GM21723 (cell line): ENCODE results near the gene IL22RA1.

Experiments
- ATAC-seq: cut with Tn5 transposase; IDR thresholded peaks from one replicate; pipeline ENCODE4 v1.9.1; 2021; ENCODE audit warnings: mild to moderate bottlenecking, moderate library complexity; ENCODE audit not compliant: unreplicated experiment

The IL22RA1 gene

DNA sequence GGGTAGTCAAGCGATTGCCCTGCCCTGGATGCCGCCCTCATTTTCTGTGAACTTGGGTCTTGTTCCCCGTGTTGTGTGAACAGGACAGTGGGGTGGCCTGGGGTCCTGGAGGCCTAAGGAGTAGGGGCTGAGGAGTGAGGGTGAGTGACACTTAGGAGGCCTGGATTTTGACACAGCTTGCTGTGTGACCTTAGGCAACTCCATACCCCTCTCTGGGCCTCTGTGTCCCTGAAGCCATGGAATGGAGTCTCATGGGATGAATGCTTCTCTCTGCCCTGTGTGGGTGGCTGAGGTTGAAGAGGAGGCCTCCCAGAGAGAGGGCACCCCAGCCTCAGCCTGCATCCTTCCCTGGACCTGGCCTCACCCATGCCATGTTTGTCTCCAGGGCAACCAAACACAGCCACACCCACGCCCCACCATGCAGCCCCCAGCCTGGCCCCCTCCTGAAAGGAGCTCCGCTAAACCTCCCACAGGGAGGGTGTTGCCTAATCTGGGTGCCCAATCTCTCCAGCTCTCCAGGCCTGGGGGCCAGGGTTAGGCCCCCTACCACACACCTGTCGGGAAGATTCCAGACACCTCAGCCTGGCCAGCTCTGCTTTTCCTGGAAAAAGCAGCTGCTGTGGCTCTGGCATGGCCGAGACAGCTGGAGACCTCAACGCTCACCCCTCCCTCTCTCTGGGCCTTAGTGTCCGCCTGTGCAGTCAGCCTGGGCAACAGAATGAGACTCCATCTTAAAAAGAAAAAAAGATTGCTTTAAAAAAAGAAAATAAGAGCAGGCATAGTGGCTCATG lies 40.9 kb downstream of the IL22RA1 start:
- no peak for ATAC-seq

GRCh38 chr1:24100945-24101737 lies 41.8 kb downstream of the IL22RA1 start:
- no peak for ATAC-seq

- no peak for ATAC-seq
Measured at GRCh38 chr1:24098943-24099638, 43.8 kb downstream of the IL22RA1 start.

GRCh38 chr1:24098102-24098501 lies 44.8 kb downstream of the IL22RA1 start:
- no peak for ATAC-seq

DNA sequence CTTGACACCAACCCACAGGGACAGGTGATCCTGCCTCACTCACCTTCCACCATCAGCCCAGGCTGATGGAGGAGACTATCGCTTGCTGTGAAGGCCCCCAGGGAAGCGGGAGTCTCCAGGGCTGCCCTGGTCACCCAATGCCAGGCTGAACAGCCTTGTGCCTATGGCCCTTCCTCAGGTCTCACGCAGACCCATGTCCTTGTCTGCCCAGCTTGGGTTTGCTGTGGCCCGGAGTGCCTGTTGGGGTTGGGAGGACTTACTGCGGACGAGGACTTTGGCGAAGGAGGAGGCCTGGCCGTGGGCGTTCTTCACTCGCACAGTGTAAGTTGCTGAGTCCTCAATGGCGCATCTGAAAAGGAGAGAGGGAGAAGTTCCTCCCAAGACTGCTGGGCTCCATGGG lies 45.3 kb downstream of the IL22RA1 start:
- ATAC-seq = no peak

DNA sequence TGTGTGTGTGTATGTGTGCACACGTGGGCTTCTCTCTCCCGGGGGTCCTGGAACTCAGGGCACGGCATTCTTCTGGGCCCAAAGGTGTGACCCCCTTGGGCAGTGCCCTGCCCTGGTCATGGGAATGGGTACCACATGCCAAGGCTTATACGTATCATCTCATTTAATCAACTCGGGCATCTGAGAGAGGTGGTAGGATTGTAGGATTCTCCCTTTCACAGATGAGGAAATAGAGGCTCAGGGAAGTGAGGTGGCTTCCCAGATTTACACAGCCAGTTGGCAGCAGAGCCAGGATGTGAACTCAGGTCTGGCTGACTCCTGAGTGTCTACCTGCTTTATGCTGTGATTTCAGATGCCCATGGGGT lies 46.2 kb downstream of the IL22RA1 start:
- ATAC-seq = no peak

DNA sequence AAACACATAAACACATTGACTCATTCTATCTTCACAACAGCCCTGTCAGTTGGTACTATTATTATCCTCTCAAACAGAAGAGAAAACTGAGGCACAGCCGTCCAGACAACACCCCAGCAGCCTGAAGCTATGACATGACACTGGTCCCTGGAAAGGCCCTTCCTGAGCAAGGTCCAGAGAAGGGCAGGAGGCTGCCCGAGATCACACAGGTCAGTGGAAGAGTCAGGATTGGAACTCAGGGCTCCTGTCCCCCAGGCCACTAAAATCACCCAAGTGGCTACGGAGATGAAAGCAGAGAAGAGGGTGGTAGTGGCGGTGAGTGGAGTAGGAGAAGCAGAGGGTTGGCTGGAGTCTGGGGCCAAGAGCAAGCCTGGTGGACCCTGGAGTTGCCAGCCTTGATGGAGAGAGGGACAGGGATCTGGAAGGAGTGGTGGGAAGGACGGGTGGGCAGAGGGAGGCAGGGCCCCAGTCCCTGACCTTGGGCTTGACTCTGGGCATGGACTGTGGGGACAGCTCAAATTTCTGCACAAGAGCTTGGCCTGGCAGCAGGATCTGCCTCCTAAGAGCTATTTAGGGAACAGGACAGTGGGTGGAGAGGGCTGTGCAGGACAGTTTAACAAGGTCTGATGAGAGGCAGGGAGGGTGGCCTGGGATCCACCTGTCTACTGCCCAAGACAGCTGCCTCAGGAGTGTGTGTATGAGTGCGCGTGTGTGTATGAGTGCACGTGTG lies 46.8 kb downstream of the IL22RA1 start:
- no peak for ATAC-seq

GRCh38 chr1:24095140-24095859 lies 47.6 kb downstream of the IL22RA1 start:
- ATAC-seq = no peak

DNA sequence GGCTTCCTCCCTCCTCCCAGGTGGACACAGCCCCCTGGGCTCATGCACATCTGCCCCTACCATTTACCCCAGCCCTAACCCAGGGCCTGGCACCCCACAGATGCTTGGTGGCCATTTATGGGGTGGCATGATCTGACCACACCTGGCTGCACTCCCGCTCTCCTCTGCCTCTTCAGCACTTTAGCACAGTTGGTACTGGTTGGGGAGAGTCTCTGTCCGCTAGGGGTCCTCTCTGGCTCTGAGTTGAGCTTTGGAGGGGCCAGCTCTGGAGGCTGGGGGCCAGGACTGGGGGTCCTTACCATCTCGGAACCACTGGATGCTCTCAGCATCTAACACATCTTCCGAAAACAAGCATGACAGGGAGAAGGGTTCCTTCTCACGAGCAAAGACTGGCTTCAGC lies 48.4 kb downstream of the IL22RA1 start:
- ATAC-seq = no peak

- no peak for ATAC-seq
Measured at GRCh38 chr1:24093732-24094131, 49.2 kb downstream of the IL22RA1 start.

- ATAC-seq = no peak
Measured at GRCh38 chr1:24092979-24093378, 50.0 kb downstream of the IL22RA1 start.

GRCh38 chr1:24091971-24092482 lies 50.9 kb downstream of the IL22RA1 start:
- no peak for ATAC-seq

DNA sequence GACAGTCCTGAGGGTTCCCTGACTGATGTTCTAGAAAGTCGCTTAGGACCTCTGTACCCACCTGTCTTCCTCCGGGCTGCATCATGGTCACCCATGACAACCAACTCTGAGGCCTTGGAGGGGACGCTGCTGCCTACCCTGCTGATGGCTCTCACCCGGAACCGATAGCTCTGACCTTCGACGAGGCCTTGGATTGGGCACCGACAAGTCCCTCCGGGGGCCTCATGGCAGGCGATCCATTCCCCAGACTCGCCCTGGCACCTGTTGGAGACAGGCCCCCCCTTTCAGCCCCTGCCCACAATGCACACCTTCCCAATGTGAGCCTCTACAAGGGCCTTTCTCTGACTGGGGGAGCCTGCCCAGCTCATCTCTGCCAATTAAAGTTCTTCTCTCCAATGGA lies 52.2 kb downstream of the IL22RA1 start:
- no peak for ATAC-seq

DNA sequence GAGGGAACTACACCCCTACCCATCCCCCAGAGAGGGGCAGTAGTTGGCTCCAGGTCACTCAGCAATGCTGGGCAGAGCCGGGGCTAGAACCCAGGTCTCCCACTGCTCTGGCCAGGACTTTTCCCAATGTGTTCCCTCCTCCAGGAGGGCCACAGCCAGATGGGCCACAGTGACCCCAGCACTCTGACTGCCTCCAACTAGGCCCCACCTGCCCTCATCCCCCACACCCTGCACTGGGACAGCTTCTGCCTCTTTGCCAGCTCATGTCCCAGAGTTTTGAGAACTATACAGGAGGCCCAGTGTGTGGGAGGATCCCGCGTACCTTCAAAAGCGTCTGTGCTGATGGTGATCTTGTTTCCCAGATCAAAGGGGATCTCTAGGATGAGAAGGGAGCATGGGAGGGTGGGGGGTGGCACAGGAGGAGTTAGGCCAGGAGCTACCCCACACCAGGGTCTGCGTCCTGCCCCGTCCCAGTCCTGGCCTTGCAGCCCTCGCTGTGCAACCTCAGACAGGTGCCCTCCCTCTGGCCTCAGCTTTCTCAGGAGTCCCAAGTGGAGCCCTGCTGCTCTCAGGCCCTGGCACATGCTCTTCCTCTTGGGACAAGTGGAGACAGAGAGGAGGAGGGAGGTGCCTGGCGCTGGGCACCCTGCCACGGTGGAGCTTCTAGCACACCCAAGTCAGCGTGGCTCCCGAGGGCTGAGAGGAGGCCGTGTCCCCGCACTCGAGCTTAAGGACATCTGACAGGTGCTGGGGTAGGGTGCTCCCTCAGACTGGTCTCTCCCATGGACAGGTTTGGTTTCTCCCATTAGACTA lies 53.0 kb downstream of the IL22RA1 start:
- no peak for ATAC-seq

- ATAC-seq = no peak
Measured at GRCh38 chr1:24089027-24089742, 53.8 kb downstream of the IL22RA1 start.

DNA sequence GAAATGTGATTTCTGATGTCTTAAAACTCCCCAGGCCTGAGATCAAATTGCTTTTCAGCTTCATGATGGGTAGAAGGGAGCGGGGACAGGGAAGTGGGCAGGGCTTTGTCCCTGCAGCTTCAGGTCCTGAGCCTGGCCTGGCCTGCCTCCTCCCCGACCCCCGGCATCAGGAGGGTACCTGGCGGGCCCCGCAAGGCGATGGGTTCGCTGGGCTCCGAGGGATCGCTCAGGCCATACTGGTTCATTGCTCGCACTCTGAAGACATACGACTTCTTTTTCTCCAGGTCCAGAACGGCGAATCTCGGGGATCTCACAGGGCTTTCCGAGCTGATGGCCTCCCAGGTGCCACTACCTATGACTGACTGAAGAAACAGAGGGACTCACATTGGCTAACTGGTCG lies 56.5 kb downstream of the IL22RA1 start:
- ATAC-seq = no peak

- ATAC-seq = no peak
Measured at GRCh38 chr1:24085546-24085945, 57.4 kb downstream of the IL22RA1 start.

DNA sequence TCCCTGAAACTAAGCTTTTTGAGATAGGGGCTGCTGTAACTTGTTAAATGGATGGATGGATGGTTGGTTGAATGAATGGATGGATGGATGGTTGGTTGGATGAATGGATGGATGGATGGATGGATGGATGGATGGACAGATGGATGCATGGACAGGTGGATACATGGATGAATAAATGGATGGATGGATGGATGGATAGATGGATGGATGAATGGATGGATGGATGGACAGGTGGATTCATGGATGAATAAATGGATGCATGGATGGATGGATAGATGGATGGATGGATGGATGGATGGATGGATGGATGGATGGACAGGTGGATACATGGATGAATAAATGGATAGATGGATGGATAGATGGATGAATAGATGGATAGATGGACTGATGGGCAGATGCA lies 57.9 kb downstream of the IL22RA1 start:
- no peak for ATAC-seq

- no peak for ATAC-seq
Measured at GRCh38 chr1:24084050-24084449, 58.9 kb downstream of the IL22RA1 start.
